Stimulated activated CD4-positive, alpha-beta T cell treated with anti-CD3 and anti-CD28 coated beads, Interleukin-4, amount 100 ng/mL, for 1 hour (primary cell): ENCODE data around the gene UGT1A7.
"Not testable (repeated sequence)": the region's sequence is repeated elsewhere in the genome, so short reads cannot be mapped to it uniquely, and the experiment has no call there.

ENCODE experiments used
- DNase-seq: peaks from one replicate; pipeline ENCODE4 v3.0.0-alpha.2; 2020

The UGT1A7 gene

DNA sequence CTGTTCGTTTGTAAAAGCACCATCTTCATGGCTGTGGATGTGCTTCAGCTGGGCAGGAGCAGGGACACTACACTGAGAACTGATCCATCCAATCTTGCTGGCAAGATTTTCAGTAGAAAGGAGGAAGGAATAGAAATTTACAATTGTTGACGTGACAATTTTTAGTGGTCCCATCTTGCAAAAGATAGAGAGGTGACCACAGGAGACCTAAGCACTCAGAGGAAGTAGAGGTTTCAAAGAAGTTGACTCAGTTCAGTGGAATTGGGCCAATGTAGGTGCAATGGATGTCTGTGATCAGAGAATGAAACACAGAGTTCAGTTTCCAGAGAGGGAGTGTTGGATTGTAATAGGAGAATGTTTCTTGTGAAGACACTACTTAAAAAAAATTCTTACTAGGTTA is 32.4 kb downstream of the UGT1A7 start:
- DNase-seq = no peak

DNA sequence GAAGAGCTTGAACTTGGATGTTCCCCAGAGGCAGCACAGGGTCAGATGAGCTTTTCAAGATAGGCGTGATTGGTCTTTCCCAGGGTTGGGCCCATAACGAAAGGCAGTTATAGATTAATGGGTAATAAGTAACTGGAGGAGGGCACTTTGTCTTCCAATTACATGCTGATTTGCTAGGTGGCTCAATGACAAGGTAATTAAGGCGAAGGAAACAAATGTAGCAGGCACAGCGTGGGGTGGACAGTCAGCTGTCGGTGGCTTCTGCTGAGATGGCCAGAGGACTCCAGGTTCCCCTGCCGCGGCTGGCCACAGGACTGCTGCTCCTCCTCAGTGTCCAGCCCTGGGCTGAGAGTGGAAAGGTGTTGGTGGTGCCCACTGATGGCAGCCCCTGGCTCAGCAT is 36.9 kb downstream of the UGT1A7 start, which contains the start of gene UGT1A4:
UGT1A4 (plus strand) TSS at position 185 of the 400 bp plus-strand sequence; CDS start at position 270, 85 bp downstream.
- DNase-seq = no peak

DNA sequence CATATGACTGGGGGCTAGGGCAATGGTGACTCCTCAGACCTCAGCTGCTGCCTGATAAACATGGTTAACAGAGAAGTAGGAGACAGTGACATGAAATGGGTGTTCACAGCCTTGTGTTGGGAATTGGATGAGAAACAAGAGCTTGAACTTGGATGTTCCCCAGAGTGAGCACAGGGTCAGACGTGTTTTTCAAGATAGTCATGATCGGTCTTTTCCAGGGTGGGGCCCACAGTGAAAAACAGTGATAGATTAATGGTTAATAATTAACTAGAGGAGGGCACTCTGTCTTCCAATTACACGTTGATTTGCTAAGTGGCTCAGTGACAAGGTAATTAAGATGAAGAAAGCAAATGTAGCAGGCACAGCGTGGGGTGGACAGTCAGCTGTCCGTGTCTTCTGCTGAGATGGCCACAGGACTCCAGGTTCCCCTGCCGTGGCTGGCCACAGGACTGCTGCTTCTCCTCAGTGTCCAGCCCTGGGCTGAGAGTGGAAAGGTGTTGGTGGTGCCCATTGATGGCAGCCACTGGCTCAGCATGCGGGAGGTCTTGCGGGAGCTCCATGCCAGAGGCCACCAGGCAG is 47.1 kb downstream of the UGT1A7 start, which contains the start of gene UGT1A3:
UGT1A3 (plus strand) TSS at position 320 of the 579 bp plus-strand sequence; CDS start at position 405, 85 bp downstream.
- no peak for DNase-seq

DNA sequence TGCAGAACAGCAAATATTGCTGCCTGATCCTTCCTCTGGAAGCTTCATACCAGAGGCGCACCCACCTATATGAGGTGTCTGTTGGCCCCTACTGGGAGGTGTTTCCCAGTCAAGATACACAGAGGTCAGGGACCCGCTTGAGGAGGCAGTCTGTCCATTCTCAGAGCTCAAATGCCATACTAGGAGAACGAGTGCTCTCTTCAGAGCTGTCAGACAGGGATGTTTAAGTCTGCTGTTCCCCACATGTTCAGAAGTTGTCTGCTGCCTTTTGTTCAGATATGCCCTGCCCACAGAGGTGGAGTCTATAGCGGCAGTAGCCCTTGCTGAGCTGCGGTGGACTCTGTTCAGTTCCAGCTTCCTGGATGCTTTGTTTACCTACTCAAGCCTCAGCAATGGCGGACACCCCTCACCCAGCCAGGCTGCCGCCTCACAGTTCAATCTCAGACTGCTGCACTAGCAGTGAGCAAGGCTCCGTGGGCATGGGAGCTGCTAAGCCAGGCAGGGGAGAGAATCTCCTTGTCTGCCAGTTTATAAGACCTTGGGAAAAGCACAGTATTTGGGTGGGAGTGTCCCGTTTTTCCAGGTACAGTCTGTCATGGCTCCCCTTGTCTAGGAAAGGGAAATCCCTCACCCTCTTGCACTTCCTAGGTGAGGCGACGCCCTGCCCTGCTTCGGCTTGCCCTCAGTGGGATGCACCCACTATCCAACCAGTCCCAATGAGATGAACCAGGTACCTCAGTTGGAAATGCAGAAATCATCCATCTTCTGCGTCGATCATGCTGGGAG is 55.4 kb downstream of the UGT1A7 start:
- not testable (repeated sequence) for DNase-seq

DNA sequence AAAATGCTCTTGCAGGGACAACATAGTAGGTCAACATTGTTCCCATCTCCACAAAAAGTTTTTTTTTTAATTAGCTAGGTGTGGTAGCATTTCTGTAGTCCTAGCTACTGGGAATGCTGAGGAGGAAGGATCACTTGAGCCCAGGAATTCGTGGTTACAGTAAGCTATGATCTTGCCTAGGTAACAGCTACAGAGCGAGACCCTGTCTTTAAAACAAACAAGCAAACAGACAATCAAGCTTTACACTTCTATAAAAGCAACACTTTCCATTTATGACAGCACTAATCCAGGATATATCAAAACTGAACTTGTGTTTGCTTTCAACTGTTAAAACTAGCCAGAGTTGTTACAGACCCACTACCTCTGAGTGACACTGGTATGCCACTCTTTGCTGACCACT is 59.2 kb downstream of the UGT1A7 start:
- no peak for DNase-seq

DNA sequence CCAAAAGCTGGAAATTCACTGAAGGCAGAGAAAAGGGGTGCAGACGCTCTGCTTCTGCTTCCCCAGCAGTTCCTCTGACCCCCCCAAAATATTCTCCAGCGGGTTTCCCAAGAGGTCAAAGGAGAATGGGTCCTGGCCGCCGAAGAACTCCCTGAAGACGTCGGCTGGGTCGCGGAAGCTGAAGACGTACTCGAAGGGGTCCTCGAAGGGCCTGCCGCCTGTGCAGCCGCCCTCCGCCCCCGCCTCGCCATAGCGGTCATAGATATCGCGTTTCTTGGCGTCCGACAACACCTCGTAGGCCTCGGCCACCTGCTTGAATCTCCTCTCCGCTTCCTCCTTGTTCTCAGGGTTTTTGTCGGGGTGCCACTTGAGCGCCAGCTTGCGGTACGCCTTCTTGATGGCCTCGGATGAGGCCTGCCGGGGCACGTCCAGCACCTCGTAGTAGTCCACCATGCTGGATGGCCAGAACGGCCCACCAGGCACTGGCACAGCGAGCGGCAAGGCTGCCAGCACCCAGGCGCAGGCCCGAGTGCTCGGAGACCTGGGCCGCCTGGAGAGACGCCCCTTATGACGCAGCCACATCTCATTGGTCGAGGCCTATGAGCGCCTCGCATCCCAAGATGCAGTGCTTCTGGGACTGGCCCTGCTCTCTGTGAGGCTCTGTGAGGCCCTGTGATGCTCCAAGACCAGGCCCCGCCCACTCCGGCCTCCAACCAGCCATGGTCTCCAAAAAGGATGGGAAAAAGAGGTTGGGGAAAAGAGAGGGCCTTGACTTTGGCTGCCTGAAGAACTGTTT is 62.0 kb downstream of the UGT1A7 start:
- no peak for DNase-seq

DNA sequence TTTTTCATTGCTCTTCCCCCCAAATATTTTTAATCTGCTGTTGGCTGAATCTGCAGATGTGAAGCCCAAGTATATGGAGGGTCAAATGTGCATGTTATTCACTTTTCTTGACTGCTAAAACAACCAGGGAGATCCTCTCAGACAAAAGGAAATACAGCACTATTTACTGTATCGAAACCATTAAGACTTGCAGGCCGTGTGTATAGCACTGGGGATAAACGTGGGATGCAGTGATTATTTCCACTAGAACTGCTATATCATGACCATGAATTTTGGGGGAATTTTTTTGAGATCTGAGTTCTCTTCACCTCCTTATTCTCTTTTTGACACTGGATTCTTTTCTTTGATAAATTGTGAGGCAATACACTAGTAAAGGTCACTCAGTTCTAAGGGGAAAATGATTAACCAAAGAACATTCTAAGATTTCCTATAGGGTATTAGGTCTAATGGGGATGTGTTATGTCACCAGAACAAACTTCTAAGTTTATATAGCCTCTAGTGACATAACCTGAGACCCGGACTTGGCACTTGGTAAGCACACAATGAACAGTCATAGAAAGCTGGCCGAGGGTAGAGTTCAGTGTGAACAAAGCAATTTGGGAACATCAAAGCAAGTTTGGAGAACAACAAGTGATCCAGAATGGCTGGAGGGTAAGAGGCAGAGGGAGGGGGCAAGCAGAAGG is 63.5 kb downstream of the UGT1A7 start:
- no peak for DNase-seq

DNA sequence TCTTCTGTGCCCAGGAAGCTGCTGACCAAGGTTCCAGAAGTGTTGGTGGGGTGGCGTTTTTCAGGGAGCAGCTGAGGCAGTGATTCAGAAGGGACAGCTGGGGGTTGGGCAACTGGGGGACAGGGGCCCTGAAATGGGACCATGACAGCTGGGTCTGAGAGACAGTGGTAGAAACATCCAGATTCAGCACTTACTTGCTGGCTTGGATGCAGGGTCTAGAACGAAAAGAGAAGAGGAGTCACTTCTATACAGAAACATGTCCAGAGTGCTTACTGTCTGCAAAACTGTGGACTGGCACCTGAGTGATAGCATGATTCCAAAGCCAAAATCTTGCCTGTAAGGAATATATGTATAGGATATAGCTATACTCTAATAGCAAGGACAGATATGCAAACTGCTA is 64.1 kb downstream of the UGT1A7 start:
- DNase-seq = not testable (repeated sequence)

DNA sequence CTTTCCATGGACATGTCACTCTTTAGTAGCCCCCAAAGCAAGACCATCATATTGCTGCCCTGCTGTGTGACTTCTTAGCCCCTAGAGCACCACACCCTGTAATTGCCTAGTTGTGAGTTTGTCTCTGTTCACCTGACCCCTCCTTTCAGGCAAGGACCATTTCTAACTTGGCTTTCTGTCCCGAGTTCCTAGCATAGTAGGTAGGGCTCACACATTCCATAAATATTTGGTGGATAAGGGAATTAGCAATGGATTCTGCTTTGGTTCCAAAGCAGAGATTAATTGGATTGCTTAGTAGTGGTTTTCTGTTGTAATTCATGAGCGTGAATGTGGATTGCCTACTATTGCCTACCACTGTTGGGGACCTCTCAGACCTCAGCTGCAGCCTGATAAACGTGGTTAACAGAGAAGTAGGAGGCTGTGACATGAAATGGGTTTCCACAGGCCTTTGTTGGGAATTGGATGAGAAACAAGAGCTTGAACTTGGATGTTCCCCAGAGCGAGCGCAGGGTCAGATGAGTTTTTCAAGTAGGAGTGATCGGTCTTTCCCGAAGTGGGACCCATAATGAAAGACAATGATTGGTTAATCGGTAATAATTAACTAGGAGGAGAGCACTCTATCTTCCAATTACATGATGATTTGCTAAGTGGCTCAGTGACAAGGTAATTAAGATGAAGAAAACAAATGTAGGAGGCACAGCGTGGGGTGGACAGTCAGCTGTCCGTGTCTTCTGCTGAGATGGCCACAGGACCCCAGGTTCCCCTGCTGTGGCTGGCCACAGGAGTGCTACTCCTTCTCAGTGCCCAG is 65.0 kb downstream of the UGT1A7 start:
- DNase-seq = no peak

DNA sequence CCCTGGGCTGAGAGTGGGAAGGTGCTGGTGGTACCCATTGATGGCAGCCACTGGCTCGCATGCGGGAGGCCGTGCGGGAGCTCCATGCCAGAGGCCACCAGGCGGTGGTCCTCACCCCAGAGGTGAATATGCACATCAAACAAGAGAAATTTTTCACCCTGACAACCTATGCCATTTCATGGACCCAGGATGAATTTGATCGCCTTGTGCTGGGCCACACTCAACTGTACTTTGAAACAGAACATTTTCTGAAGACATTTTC is 65.5 kb downstream of the UGT1A7 start:
- DNase-seq = no peak

DNA sequence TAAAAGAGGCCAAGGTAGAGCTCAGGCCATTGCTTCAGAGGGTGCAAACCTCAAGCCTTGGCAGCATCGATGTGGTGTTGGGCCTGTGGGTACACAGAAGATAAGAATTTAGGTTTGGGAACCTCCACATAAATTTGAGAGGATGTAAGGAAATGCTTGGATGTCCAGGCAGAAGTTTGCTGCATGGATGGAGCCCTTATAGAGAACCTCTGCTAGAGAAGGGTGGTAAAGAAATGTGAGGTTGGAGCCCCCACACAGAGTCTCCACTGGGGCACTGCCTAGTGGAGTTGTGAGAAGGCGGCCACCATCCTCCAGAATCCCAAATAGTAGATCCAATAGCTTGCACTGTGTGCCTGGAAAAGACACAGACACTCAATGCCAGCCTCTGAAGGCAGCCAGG is 69.0 kb downstream of the UGT1A7 start:
- not testable (repeated sequence) for DNase-seq

DNA sequence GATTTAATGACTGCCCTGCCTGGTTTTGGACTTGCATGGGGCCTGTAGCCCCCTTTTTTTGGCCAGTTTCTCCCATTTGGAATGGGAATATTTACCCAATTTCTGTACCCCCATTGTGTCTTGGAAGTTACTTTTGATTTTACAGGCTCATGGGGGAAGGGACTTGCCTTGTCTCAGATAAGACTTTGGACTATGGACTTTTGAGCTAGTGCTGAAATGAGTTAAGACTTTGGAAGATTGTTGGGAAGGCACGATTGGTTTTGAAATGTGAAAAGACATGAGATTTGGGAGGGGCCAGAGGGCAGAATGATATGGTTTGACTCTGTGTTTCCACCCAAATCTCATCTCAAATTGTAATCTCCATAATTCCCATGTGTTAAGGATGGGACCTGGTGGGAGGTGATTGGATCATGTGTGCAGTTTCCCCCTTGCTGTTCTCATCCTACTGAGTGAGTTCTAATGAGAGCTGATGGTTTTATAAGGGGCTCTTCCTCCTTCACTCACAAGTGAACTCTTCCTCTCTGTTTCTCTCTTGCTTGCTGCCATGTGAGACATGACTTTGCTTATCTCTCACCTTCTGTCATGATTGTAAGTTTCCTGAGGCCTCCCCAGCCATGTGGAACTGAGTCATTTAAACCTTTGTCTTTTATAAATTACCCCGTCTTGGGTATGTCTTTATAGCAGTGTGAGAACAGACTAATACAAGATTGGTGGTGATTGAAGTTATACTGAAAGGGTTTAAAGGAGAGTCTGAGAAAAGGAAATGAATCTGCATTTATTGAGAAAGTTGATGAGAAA is 69.7 kb downstream of the UGT1A7 start:
- DNase-seq = not testable (repeated sequence)

DNA sequence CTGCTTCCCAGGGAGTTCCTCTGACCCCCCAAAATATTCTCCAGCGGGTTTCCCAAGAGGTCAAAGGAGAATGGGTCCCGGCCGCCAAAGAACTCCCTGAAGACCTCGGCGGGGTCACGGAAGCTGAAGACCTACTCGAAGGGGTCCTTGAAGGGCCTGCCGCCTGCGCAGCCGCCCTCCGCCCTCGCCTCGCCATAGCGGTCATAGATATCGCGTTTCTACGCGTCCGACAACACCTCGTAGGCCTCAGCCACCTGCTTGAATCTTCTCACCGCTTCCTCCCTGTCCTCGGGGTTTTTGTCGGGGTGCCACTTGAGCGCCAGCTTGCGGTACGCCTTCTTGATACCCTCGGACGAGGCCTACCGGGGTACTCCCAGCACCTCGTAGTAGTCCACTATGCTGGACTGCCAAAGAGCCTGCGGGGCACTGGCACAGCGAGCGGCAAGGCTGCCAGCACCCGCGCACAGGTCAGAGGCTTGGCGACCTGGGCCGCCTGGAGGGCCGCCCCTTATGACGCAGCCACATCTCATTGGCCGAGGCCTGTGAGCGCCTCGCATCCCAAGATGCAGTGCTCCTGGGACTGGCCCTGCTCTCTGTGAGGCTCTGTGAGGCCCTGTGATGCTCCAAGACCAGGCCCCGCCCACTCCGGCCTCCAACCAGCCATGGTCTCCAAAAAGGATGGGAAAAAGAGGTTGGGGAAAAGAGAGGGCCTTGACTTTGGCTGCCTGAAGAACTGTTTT is 73.3 kb downstream of the UGT1A7 start:
- no peak for DNase-seq

DNA sequence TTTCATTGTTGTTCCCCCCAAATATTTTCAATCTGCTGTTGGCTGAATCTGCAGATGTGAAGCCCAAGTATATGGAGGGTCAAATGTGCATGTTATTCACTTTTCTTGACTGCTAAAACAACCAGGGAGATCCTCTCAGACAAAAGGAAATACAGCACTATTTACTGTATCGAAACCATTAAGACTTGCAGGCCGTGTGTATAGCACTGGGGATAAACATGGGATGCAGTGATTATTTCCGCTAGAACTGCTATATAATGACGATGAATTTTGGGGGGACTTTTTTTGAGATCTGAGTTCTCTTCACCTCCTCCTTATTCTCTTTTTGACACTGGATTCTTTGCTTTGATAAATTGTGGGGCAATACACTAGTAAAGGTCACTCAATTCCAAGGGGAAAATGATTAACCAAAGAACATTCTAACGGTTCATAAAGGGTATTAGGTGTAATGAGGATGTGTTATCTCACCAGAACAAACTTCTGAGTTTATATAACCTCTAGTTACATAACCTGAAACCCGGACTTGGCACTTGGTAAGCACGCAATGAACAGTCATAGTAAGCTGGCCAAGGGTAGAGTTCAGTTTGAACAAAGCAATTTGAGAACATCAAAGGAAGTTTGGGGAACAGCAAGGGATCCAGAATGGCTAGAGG is 74.9 kb downstream of the UGT1A7 start:
- no peak for DNase-seq

DNA sequence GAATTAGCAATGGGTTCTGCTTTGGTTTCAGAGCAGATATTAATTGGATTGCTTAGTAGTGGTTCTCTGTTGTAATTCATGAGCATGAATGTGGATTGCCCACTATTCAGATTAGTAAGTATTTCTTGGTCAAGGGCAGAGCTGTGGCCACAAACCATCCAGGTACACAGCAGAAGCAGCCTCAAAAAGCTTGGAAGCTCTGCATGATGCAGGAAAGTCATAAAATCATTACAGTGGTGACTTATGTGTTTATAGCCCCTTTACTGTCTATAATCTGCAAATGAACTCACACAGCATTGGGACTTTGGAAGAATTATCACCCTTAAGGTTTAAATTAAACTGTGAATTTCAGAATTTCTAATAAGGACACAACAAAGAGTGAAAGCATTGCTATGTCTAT is 76.4 kb downstream of the UGT1A7 start:
- no peak for DNase-seq

DNA sequence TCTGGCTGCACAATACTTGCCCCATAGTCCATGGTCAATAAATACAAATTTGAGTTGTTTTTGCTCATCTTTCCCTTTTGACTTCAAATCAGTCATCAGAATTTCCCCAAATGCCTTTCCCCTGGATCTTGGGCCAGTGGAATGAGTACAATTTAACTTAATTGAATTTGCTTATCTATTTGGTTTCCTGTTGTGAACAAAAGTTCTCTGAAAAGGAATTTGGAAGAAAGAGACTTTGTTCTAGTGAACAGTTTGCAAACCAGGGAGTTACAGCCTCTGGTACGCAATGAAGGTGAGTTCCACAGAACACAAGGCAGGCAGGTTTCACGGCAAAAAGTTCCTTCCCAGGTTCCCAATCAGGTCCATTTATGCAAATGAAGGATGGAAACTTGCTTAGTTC is 77.1 kb downstream of the UGT1A7 start:
- no peak for DNase-seq

DNA sequence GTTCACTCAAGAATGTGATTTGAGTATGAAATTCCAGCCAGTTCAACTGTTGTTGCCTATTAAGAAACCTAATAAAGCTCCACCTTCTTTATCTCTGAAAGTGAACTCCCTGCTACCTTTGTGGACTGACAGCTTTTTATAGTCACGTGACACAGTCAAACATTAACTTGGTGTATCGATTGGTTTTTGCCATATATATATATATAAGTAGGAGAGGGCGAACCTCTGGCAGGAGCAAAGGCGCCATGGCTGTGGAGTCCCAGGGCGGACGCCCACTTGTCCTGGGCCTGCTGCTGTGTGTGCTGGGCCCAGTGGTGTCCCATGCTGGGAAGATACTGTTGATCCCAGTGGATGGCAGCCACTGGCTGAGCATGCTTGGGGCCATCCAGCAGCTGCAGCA is 78.3 kb downstream of the UGT1A7 start, which contains the start of gene UGT1A1:
UGT1A1 (plus strand) TSS at position 228 of the 400 bp plus-strand sequence; CDS start at position 246, 18 bp downstream.
- DNase-seq = no peak

DNA sequence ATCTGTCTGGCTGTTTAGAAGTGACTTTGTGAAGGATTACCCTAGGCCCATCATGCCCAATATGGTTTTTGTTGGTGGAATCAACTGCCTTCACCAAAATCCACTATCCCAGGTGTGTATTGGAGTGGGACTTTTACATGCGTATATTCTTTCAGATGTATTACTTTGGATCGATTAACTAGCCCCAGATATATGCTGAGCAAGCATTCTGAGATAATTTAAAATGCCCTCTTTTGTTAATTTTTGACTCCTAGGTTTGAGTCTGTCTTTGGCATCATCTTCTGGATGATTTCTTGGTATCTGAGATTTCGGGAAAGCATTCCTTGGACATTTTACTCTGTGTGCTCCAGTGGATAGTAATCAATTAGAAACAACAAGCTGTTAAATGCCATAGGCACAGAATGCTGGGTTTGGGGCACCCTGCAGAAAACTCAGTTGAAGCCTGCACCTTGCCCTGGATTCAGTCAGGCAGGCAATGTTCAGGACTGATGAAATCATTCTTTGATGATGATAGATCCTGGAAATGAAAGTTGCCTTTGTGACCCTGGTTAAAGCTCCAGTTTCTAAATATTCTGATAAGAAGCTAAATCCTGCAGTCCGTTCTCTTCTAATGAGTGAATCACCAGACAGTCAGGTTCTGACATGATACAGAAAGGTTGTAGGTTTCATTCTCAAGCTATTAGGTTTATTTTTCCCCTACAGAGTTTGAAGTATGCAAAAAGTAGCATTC is 79.5 kb downstream of the UGT1A7 start:
- DNase-seq = no peak

DNA sequence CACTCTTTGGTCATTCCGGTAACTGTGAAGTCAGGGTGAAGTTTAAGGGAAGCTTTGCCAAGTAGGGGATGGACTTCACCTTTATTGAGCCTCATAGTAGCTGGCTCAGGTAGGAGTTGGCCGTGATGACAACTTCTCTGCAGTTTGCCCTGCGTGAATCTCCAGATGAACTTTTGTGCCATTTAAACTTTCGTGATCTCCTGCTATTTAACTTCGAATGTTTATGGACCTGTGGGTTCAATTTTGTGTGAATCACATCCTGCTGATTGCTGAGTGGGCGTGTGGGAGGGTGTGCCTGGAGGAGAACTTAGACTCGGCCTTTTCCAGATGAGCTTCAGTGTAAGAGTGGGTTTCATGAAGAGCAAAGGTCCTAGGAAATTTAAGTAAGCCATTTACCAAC is 82.6 kb downstream of the UGT1A7 start:
- DNase-seq = no peak
